Left renal cortex interstitium (tissue), 4 donors: ENCODE data around the gene KLF11. TPM values are rescaled to one million over a fixed set of nuclear protein-coding genes. Genes with fewer than 3 reads are reported as not detected.

Experiments used
- DNase-seq, 4 donors: peaks; one replicate each; pipeline ENCODE4 v3.0.0-alpha.2; 2013; ENCODE audit warnings: low read depth in 4 of 4, low spot score in 2 of 4, missing footprints in 1 of 4
- polyA plus RNA-seq, 4 donors: library from polyadenylated mRNA; unstranded; fragments of 120-200 nt; gene quantifications; one replicate each; pipeline ENCODE4 v1.2.1, GENCODE V29; 2013; ENCODE audit not compliant: insufficient read length in 4 of 4

The KLF11 gene
- 10 to 100 TPM; 21.7 to 25.7 (median 23.3) TPM for polyA plus RNA-seq

GRCh38 chr2:10043256-10043905 is at the start of gene KLF11:
Gene KLF11, plus strand, starts transcription at chr2:10043550. Its CDS starts 167 bp downstream, at chr2:10043717.
- DNase-seq = peak; percentile 39 to 87 (median 82)

GRCh38 chr2:9994462-9994861 is 48.9 kb upstream of the KLF11 start:
- no peak for DNase-seq

GRCh38 chr2:9995059-9995458 is 48.3 kb upstream of the KLF11 start:
- no peak for DNase-seq

GRCh38 chr2:9996321-9996720 is 47.0 kb upstream of the KLF11 start:
- DNase-seq = no peak

- no peak for DNase-seq
Observed at GRCh38 chr2:9997936-9998335, 45.4 kb upstream of the KLF11 start.

GRCh38 chr2:9998916-9999654 is 44.3 kb upstream of the KLF11 start:
- DNase-seq = no peak

GRCh38 chr2:9999693-10000092 is 43.7 kb upstream of the KLF11 start:
- DNase-seq = no peak

GRCh38 chr2:10000541-10000940 is 42.8 kb upstream of the KLF11 start:
- DNase-seq = no peak

- no peak for DNase-seq
Observed at GRCh38 chr2:10001586-10001985, 41.8 kb upstream of the KLF11 start.

- DNase-seq = no peak
Observed at GRCh38 chr2:10002109-10002508, 41.2 kb upstream of the KLF11 start.

- DNase-seq = no peak
Observed at GRCh38 chr2:10002681-10003080, 40.7 kb upstream of the KLF11 start.

GRCh38 chr2:10003206-10004125 is 39.9 kb upstream of the KLF11 start:
- no peak for DNase-seq

- no peak for DNase-seq
Observed at GRCh38 chr2:10004401-10004800, 38.9 kb upstream of the KLF11 start.

- DNase-seq = no peak
Observed at GRCh38 chr2:10004836-10005235, 38.5 kb upstream of the KLF11 start.

GRCh38 chr2:10005461-10006235 is 37.7 kb upstream of the KLF11 start:
- no peak for DNase-seq

- DNase-seq = no peak
Observed at GRCh38 chr2:10006236-10007161, 36.9 kb upstream of the KLF11 start.

GRCh38 chr2:10007435-10007834 is 35.9 kb upstream of the KLF11 start:
- no peak for DNase-seq

- DNase-seq = no peak
Observed at GRCh38 chr2:10007921-10008808, 35.2 kb upstream of the KLF11 start.
